Middle frontal gyrus (tissue), 1 donor: ENCODE results near the gene IQUB.
A peak's percentile ranks its signal among the peaks of the same experiment; 100 is the strongest.
"Not testable (repeated sequence)": the region's sequence is repeated elsewhere in the genome, so short reads cannot be mapped to it uniquely, and the experiment has no call there.

Experiments
- DNase-seq: peaks from one replicate; pipeline ENCODE4 v3.0.0-alpha.2; 2015; ENCODE audit warnings: low spot score; ENCODE audit errors: extremely low spot score

Gene IQUB

DNA sequence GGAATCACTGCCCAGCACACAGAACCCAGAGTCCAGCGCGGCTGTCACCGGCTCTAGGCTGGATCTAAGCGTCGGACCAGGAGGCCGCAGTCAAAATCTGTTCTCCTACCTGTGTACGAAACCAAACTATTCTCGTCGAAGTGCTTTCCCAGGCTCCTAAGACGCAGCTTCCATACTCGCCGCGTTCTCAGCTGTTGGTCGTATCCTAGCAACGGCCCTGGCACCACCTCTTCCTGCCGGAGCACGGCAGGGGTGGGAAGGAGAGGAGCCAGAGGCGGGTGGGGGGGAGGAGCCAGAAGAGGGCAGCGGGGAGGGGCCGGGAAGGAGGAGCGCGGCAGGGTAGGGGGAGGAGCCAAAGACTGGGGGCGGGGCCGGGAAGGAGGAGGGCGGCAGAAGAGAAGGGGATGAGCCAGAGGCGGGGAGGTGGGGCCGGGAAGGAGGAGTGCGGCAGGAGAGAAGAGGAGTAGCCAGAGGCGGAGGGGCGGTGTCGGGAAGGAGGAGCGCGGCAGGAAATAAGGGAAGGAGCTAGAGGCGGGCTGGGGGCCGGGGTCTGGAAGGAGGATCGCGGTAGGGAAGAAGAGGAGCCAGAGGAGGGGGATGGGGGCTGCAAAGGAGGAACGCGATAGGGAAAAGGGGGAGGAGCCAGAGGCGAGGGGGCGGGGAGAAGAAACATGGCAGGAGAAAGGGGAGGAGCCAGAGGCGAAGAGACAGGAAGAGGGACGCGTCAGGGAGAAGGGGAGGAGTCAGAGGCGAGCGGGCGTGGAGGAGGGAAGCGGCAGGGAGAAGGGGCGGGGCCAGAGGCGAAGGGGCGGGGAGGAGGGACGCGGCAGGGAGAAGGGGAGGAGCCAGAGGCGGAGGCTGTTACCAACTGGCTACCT, at the start of gene IQUB:
IQUB (minus strand) TSS at position 213 of the 878 bp plus-strand sequence. CDS start 22,255 bp downstream, outside the sequence.
- DNase-seq, result peak; percentile 88

DNA sequence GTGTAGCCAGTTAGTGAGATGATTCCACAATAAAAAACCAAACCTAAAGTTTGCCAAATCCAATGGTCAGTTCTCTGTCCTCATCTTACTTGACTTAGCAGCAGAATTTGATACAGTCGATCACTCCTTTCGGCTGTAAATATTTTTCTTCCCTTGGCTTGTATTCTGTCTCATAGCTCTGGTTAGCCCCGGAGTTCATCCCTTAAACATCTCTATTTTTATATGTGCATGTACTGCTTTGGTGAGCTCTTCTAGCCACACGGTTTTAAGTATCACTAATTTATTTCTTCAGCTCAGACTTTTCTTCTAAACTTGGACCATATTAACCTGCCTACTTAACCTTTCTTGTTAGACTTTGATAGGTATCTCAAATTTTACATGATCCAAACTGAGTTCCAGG, 49.4 kb upstream of the IQUB start:
- DNase-seq, result no peak

DNA sequence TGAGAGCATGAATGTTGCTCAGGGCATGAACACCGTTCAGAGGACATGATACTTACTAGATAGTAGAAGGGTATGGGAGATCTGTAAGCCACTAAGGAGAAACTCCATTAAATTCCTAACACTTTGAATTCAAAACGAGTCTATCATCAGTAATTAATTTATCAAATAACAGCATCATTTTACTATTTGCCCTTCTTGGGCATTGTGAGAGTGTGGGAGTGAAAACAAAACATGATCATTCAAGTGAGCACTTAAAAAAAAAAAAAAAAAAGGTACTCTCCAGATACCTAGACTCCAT, 46.7 kb upstream of the IQUB start:
- DNase-seq, result no peak

DNA sequence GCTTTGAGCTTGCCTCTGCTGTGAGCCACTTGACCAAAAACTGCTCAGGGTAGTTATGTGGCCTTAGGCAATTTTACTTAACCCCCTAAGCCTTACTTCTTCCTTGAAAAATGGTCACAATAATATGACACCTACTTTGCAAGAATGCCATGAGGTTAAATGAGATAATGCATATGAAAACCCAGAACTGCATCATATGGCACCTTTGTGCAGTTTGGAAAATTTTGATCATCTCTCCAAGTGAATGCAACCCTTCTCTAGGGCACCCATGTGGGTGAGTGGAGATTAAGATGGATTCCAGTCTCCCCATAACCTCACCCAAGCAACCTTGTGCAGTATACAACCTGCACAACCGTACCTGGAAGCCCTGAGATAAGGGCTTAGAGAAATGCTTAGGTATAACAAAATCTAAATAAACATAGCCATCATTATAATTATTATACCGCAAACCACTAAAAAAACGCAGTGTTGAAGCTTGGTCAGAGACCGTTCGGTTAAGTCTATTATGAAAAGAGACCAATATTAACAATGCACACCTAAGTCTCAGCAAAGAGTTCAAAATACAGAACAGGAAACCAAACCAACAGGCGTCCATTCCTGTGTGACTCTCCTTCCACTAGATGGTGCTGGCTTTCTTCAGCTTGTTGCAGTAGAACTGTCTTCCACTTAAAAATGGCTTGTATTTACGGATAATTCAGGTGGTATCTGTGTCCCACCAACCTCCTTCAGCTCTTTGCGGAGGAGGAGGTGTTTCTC, 46.2 kb upstream of the IQUB start:
- no peak for DNase-seq

DNA sequence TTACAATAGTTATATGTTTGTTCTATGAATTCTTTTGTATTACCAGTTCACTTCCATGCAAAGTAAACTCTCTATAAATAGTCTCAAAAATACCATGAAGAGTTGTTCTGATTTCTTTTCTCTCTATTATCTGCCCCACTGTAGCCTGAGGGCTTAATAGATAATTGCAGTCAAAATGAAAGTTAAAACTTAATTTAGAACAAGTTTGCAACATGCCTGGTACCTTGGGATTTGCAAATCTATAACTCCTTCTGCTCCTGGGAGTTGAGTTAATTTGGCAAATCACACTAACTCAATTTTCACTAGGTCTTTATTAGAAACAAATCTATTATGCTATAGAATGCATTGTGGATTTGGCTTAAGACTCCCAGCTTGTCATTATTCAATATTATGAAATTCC, 45.0 kb upstream of the IQUB start:
- no peak for DNase-seq

DNA sequence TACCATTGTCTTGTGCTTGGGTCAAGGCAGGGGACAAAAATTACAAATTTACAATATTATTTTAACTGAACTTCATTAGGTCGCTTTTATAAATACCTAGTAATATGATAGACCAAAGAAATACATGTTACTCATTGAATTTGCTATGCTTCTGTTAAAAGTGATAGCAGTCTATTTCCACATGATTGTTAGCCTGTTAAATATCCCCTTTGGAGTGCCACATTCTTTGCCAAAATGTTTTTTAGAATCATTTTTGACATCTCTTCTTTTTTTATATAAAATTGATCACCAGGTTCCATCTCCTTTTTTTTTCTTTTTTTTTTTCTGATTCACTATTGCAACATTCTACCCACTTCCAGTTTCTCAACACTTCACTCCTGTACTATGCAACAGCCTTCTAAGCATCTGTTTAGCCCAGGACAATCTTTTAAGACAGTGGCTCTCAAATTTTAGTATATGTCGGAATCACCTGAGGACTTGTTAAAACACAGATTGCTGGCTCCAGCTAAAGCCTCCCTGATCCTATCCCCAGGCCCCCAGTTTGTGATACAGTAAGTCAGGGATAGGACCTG, 39.6 kb upstream of the IQUB start:
- no peak for DNase-seq

DNA sequence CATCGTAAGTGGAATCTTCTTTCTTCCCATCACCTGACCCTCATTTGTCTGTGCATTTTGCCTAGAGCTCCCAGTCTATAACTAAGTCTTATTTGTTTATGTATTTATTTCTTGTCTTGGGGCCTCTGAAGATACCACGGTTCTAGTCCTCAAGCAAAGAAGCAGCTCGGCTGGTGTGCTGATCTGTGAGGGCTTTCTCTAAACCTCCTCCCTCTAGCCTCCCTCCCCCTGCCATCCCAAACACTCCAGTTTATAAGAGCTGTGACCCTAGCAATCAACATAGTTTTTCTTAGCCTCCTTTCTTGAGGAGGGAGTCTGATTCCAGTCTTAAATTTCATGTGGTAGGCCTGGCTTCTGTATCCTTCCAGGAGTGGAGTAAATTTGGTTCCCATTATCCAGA, 38.9 kb upstream of the IQUB start:
- DNase-seq, result no peak

DNA sequence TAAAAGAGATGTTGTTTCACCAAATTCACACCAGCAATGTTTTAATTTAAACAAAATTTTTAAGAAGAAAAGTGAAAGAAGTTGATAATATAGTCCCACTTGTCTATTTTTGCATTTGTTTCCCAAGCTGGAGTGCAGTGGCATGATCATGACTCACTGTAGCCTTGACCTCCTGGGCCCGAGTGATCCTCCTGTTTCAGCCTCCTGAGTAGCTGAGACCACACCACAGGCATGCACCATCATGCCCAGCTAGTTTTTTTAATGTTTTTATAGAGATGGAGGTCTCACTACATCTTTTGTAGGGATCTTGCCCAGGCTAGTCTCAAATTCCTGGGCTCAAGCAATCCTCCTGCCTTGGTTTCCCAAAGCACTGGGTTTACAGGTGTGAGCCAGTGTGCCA, 37.3 kb upstream of the IQUB start:
- no peak for DNase-seq

DNA sequence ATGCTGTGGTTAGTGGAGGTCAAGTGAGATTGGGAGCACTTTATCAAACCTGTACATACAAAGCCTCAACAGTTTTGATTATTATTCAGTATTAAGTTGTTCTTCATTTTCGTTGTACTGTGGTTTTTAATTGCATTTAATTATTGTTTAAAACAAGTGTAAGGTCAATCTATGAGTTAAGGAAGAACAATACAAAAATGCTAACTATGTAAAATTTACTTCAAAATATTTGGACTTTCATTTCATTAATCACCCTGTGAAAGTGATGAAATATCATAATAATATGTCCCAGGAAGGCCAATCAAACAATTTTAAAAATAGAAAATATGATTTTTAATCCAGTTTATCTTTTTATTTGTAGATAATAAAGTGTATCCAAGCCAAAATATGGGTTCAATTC, 36.8 kb upstream of the IQUB start:
- no peak for DNase-seq

DNA sequence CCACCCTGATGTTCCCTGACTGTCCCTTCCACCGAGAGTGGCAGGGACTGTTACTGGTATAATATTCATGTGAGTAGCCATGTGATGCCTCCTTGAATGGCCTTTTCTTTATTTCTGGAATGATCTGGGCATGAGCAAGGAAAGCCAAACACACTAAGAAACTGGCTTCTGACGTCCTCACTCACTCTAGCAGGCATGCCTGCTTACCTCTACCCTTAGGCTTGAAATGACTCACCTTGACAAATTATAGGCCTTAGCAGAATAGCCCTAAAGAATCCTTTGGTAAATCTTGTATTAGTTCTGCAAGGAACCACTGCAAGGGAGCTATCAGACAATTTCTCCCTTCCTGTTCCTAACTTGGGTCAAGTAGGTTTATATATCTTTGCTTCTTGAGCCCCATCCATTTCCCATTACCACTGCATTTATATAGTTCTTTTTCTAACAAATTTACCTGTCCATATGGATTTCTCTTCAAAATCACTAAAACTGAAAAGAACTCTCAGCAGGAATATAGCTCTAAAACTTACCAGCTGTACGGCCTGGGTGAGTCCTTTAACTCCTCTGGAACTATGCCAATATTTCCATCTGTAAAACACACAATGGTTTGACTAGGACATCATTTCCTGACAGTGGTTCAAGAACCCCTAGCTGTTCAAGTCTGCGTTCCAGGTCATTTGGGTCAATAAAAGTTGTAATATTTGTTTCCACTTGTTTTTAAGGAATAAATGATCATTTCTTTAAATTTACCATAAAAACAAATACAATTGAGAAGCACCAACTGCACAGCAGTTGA, 36.2 kb upstream of the IQUB start:
- no peak for DNase-seq

DNA sequence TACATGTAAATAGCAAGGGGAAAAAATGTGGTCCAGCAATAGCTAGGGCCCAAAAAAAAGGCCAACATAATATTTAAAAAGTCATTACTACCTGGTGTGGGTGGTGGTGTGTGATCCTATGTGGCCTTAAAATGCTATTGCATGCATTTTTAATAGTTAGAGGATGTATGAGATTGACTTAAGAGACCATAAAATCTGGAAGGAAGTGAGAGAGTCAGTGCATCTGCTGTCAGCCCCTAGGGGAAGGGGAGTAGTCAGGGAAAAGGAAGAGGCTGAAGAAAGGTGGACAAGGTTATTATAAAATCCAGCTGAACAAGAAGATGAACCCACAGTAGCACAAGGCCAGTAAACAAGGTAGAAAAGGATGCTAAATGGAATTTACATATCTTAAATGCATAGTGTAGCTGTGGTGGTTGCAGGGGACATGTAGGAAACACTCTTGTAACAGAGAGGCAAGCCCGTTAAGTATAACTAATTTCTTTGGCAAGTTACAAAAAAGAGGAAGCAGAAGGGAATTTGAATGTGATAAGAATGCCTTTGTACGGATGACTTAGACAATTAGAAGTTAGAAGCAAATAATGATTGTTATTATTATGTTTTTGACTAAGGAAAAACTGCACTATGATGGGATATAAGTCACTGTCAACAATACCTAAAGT, 35.1 kb upstream of the IQUB start:
- no peak for DNase-seq

DNA sequence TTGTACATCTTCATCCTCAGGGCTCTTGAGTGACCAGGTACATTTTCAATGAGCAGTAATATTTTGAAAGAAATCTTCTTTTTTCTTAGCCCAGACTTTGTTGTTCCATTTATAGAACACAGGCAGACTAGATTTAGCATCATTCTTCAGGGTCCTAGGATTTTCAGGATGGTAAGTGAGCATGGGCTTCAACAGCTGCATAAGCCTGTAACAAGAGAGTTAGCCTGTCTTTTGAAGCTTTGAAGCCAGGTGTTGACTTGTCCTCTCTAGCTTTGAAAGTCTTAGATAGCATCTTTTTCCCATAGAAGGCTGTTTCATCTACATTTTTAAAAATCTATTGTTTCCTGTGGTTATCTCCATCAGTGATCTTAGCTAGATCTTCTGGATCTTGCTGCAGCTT, 27.7 kb upstream of the IQUB start:
- DNase-seq, result no peak

DNA sequence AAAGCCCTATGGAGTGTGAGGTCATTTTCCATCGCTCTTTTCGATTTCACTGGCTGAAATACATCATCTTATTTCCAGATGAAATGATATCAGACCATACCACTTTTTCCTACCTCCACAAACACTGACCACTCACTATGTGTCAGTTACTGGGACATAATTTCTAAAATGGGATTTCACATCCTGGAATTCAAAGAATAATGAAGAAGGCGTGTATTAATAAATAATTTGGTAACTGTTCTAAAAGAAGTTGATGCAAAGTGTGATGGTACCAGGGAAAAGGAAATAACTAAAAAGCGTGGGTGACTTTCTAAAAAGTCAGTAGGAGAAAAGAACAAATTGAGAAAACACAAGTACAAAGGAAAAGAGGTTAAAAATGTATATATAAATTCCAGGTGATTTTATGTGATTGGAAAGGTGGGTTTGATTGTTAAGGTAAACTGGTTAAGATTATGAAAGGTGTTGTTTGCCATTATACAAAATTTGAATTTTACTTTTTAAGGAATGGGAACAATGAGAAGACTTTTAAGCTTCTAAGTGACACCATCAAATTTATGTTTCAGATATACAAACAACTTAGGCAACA, 24.0 kb upstream of the IQUB start:
- no peak for DNase-seq

DNA sequence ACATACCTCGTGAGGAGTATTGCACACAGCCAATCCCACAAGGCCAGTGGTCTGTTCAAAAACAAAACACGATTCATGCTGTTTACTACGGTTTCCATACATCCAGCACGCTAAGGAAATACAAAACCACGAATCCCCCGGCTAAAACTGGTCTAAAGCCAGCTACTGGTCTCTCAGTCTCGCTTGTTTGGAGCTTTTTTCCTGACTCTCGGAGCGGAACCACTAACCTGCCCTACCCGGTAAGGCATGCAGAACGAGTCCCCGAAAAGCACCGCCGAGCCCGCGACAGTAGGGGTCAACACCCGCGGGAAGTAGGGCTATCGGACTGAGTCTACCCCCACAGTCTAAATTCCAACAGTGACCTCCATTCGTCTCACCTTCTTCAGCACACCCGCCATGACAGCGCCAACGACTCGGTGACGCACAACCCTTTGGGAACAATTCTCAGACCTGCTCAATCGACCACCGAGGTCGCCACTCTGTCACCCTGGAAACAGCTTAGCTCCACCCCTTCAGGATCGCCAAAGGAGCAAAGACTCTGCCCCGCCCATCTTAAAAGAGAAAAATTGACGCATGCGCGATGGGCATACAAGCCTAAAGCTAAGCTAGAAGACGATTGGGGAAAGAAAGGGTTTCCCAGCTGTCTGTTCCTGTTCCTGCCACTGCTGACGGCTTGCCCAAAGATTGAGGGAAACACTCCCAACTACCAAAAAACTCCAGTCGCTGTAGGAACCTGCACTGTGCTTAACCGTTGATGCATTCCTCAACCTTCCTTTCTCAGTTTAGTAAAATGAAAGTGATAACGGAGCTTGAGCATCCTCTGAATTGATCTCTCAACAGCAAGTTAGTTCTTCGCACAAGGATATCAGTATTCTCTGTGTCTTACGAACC, 23.2 kb upstream of the IQUB start, which contains the start of gene NDUFA5:
NDUFA5 (minus strand) TSS at position 421 of the 891 bp plus-strand sequence; CDS start at position 398, 23 bp downstream.
- DNase-seq, result peak; percentile 99

DNA sequence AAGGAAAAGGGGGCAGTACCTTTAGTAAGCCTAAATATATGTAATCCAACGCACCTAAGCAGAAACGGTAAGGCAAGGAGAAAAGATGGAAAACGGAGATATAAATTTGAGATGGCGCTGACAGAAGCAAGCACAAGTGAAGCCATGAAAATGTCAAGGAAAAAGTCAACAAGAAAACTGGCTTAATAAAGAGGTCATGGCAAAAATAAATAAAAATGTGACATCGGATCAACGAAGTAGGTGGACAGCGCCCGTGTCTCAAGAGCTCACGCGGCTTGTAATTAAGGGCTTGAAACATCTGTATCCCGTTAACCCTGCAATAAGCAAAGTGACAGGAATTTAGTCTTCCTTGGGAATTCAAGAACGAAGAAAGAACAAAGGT, 22.6 kb upstream of the IQUB start:
- no peak for DNase-seq

DNA sequence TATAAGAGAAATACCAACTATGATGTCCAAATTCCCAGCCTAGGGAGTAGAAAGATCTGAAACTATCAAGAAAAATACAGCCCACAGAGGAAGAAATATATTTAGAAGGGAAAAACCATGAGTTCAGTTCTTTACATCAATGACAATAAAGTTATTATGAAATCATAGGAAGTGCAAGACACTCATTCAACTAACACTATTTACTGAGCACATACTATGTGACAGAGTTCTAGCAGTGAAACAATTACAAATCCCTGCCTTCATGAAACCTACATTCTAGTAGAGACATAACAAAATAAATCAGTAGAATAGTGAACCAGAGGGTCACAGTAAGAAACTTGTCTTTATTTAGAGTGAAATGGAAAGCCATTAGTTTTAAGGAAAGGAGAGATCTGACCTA, 21.1 kb upstream of the IQUB start:
- DNase-seq, result no peak

DNA sequence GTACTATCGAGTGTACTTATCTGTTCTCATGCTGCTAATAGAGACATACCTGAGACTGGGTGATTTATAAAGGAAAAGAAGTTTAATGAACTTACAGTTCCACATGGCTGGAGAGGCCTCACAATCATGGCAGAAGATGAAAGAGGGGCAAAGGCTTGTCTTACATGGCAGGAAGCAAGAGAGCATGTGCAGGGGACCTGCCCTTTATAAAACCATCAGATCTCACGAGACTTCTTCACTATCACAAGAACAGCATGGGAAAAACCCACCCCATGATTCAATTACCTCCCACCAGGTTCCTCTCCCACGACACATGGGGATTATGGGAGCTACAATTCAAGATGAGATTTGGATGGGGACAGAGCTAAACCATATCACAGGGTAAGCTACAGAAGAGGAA, 18.8 kb upstream of the IQUB start:
- no peak for DNase-seq

DNA sequence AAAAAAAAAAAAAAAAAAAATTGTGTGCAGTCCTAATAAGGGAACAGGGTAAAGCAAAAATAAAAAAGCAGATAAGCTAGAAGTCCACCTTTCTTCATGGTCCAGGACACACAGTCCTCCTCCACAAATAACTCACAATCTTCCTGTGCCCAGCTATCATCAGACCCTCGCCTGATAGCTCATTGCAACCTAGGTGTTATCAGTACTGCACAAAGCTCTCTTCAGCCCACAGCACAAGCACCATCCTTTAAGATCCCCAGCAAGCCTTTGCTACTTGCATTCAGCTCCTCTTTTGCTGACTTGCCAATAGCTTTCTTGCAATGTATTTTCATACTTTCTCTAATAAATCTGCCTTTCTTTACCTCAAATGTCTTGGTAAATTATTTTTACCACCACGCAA, 18.2 kb upstream of the IQUB start:
- DNase-seq, result no peak

DNA sequence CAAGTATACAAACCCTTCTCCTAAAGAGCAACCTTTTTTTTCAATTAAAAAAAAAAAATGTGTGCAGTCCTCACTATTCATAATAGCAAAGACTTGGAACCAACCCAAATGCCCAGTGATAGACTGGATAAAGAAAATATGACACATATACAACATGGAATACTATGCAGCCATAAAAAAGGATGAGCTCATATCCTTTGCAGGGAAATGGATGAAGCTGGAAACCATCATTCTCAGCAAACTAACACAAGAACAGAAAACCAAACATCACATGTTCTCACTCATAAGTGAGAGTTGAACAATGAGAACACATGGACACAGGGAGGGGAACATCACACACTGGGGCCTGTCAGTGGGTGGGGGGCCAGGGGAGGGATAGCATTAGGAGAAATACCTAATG, 17.7 kb upstream of the IQUB start:
- not testable (repeated sequence) for DNase-seq

DNA sequence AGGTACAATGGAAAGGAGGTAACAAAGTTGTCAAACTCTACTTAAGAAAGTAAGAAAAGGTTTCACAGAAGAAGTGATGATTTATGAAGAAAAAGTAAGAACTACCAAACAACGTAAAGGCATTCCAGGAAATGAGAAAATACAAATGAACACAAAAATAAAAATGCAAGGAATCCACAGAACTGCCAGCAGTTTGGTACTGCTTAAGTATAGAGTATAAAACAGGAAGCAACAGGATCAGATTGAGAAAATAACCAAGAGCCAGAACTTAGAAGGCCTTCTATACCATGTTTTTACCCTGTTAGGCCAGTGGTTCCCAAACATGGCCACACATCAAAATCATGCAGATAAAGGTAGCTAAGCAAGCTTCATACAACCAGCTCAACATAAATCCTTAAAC, 14.0 kb upstream of the IQUB start:
- DNase-seq, result no peak
